Endothelial cell of umbilical vein (primary cell): ENCODE data around the gene CCND2. TPM values are rescaled to one million over a fixed set of nuclear protein-coding genes. Genes with fewer than 3 reads are reported as not detected.
A peak's percentile ranks its signal among the peaks of the same experiment; 100 is the strongest.

Source experiments
- BruUV-seq: library from RNA; stranded (reverse); fragments of 400-500 nt; replicated peaks from 2 replicates; lab custom pipeline; 2021; lab: Mats Ljungman, UMichigan
- CTCF ChIA-PET: fragments of 300-600, 350-600 bp; sonication (Branson Sonifier 250); formaldehyde crosslinking; loops from one replicate; lab custom pipeline; 2021; ENCODE audit warnings: antibody characterized with exemption, inconsistent platforms; lab: Charles Lee
- POLR2A ChIA-PET: fragments of 300-600, 350-600 bp; sonication (Branson Sonifier 250); formaldehyde crosslinking; loops from one replicate; lab custom pipeline; 2021; ENCODE audit warnings: antibody characterized with exemption, inconsistent platforms; lab: Charles Lee
- DNase-seq: peaks from one replicate; pipeline ENCODE4 v3.0.0-alpha.2; 2011; ENCODE audit warnings: low read depth, low spot score
- FAIRE-seq: peaks from 2 replicates; lab custom pipeline; 2011; peaks lifted over from hg19 to GRCh38; lab: Jason Lieb, UNC
- H2AFZ ChIP-seq: 2 replicates; pipeline ENCODE4 v1.6.0; 2012; ENCODE audit warnings: low read depth, low read length, control low read depth, inconsistent platforms
- H3K27ac ChIP-seq: 2 replicates; pipeline ENCODE4 v1.5.1; 2011; ENCODE audit warnings: low read depth, mild to moderate bottlenecking, control low read depth, low read length, moderate library complexity; ENCODE audit not compliant: insufficient read depth
- H3K27me3 ChIP-seq, 2 experiments: 2 replicates each; pipeline versions ENCODE4 v1.6.0 to v1.6.1; 2011; ENCODE audit warnings: low read length in 2 of 2, mixed read lengths in 1 of 2; ENCODE audit not compliant: control insufficient read depth in 2 of 2, insufficient read depth in 2 of 2
- H3K36me3 ChIP-seq, 2 experiments: 2 replicates in 1 of 2; 3 replicates in 1 of 2; pipeline ENCODE4 v1.5.1; 2011; ENCODE audit warnings: low read length in 2 of 2, mild to moderate bottlenecking in 1 of 2, moderate library complexity in 1 of 2; ENCODE audit not compliant: control insufficient read depth in 2 of 2, insufficient read depth in 2 of 2; ENCODE audit errors: extremely low read depth in 1 of 2
- H3K4me1 ChIP-seq: 3 replicates; pipeline ENCODE4 v1.5.1; 2011; ENCODE audit warnings: mild to moderate bottlenecking, low read length; ENCODE audit not compliant: control insufficient read depth, insufficient read depth; ENCODE audit errors: extremely low read depth
- H3K4me2 ChIP-seq: 2 replicates; pipeline ENCODE4 v1.6.1; 2011; ENCODE audit warnings: low read length, control low read depth, mixed read lengths; ENCODE audit not compliant: insufficient read depth
- H3K4me3 ChIP-seq, 3 experiments: fragments of 200-600 bp in 1 of 3; sonication (generic), shearing (Covaris generic) in 1 of 3; replicated peaks in 1 of 3; 2 replicates each; pipeline ENCODE4 v1.5.1; 2011 to 2016; ENCODE audit warnings: control low read depth in 3 of 3, low read length in 3 of 3, mild to moderate bottlenecking in 2 of 3, inconsistent platforms in 1 of 3, low read depth in 1 of 3, moderate library complexity in 1 of 3; ENCODE audit not compliant: insufficient read depth in 1 of 3
- H3K79me2 ChIP-seq: 2 replicates; pipeline ENCODE4 v1.6.0; 2012; ENCODE audit warnings: low read length, inconsistent platforms; ENCODE audit not compliant: control insufficient read depth, insufficient read depth
- H3K9ac ChIP-seq: replicated peaks from 2 replicates; pipeline ENCODE3; 2011; ENCODE audit warnings: low read length, control low read depth; ENCODE audit not compliant: insufficient read depth; ENCODE audit errors: extremely low read depth
- H3K9me1 ChIP-seq: replicated peaks from 3 replicates; pipeline ENCODE4 v1.6.0; 2011; ENCODE audit warnings: mild to moderate bottlenecking, low read length; ENCODE audit not compliant: control insufficient read depth, insufficient read depth; ENCODE audit errors: extremely low read depth
- H3K9me3 ChIP-seq: replicated peaks from 2 replicates; pipeline ENCODE4 v1.5.1; 2012; ENCODE audit warnings: low read length, inconsistent platforms; ENCODE audit not compliant: control insufficient read depth, insufficient read depth
- H4K20me1 ChIP-seq: replicated peaks from 2 replicates; pipeline ENCODE3; 2011; ENCODE audit warnings: mild to moderate bottlenecking, low read length; ENCODE audit not compliant: control insufficient read depth, insufficient read depth; ENCODE audit errors: extremely low read depth
- EZH2 ChIP-seq: IDR thresholded peaks from 2 replicates; pipeline ENCODE4 v1.6.1; 2012; ENCODE audit warnings: borderline replicate concordance, low read depth, mild to moderate bottlenecking, moderate library complexity, low read length, inconsistent platforms; ENCODE audit not compliant: severe bottlenecking
- GATA2 ChIP-seq: IDR thresholded peaks from 2 replicates; pipeline ENCODE4 v1.7.0; 2011; ENCODE audit warnings: low read depth, mild to moderate bottlenecking, moderate library complexity, mixed read lengths, low read length; ENCODE audit not compliant: insufficient read length, insufficient read depth
- JUN ChIP-seq: IDR thresholded peaks from 2 replicates; pipeline ENCODE4 v1.6.1; 2011; ENCODE audit warnings: borderline replicate concordance, low read depth; ENCODE audit not compliant: insufficient read length, insufficient read depth
- MAX ChIP-seq: IDR thresholded peaks from 2 replicates; pipeline ENCODE4 v1.6.1; 2011; ENCODE audit not compliant: insufficient read depth, insufficient read length
- MYC ChIP-seq: IDR thresholded peaks from one replicate; pipeline ENCODE4 v1.6.1; 2011; ENCODE audit warnings: mild to moderate bottlenecking, low read depth, low read length
- POLR2A ChIP-seq: IDR thresholded peaks from 2 replicates; pipeline ENCODE4 v1.6.1; 2012; ENCODE audit warnings: low read depth, mild to moderate bottlenecking, control low read depth, low read length
- POLR2AphosphoS5 ChIP-seq: IDR thresholded peaks from 2 replicates; pipeline ENCODE4 v1.6.1; 2012; ENCODE audit warnings: low read depth, mild to moderate bottlenecking, control low read depth, low read length, moderate library complexity; ENCODE audit not compliant: insufficient read depth
- dilution Hi-C: fragments of 300-500 bp; cut with MboI; formaldehyde crosslinking; loops from one replicate; pipeline ENCODE4 v1.15.0; 2019; ENCODE audit warnings: low sequenced_read_pairs; ENCODE audit not compliant: extremely low pct_ligation_motif_present
- intact Hi-C: fragments of 100-400 bp; cut with micrococcal nuclease; formaldehyde crosslinking; loops from one replicate; pipeline ENCODE4 v1.10.0; 2022
- polyA plus RNA-seq, 4 experiments: library from polyadenylated mRNA; depleted of rRNA in 3 of 4; stranded (reverse) in 3 of 4; unstranded in 1 of 4; fragments of >200 nt; gene quantifications; 2 replicates each; pipeline versions ENCODE4 v1.2.1 to v1.2.3, GENCODE V29; 2011 to 2012; ENCODE audit warnings: missing spikeins in 1 of 4
- total RNA-seq: library from RNA; stranded (reverse); gene quantifications from 2 replicates; pipeline ENCODE4 v1.2.3, GENCODE V29; 2021
- TF ChIP-seq, protein P1 (sequence below), 2 donors: IDR thresholded peaks; 1 replicate in 1 of 2; 2 replicates in 1 of 2; pipeline ENCODE4 v1.5.1; 2011; ENCODE audit warnings: low read length in 2 of 2, mild to moderate bottlenecking in 2 of 2, moderate library complexity in 2 of 2, control low read depth in 1 of 2, inconsistent platforms in 1 of 2, low read depth in 1 of 2; ENCODE audit not compliant: insufficient read depth in 1 of 2; ENCODE audit errors: extremely low read depth in 1 of 2

Gene CCND2
- total and polyA plus RNA-seq, 2 donors (not counting 3 experiments of a cell fraction or from before 2014, with no cell fraction given), result 0.68 to 3.4 TPM

GRCh38 chr12:4270016-4270830 lies 3.3 kb upstream of the CCND2 start:
- ChIA-PET POLR2A (no interaction called here), CTCF (interaction anchor here (0.6 to 2.0 kb wide), 3 partner anchors 14 to 232 kb away, joined by 3 to 8 read pairs (median 4); no protein-coding TSS in a partner anchor)
- Histone ChIP-seq H3K27ac (no peak overlapping the region), H3K9me1 (no peaks in the 10 kb centered on the region), H3K4me1 (peaks cover 33% of the 10 kb centered on the region), H4K20me1 (no peaks in the 10 kb centered on the region), H3K9me3 (no peaks in the 10 kb centered on the region), H3K4me3 (no peak overlapping the region), H3K4me2 (peak overlapping the region; percentile 29), H3K9ac (no peak overlapping the region), H3K79me2 (no peaks in the 10 kb centered on the region), H2AFZ (no peak overlapping the region), H3K27me3 (peaks cover 59 to 84% of the 10 kb centered on the region in 2 experiments), H3K36me3 (no peaks in the 10 kb centered on the region)
- no TSS peak for BruUV-seq
- no peak for TF ChIP-seq GATA2
- TF ChIP-seq MAX, result no peak
- peak; percentile 60 for TF ChIP-seq EZH2
- no peak for TF ChIP-seq POLR2AphosphoS5
- TF ChIP-seq, protein P1, sequence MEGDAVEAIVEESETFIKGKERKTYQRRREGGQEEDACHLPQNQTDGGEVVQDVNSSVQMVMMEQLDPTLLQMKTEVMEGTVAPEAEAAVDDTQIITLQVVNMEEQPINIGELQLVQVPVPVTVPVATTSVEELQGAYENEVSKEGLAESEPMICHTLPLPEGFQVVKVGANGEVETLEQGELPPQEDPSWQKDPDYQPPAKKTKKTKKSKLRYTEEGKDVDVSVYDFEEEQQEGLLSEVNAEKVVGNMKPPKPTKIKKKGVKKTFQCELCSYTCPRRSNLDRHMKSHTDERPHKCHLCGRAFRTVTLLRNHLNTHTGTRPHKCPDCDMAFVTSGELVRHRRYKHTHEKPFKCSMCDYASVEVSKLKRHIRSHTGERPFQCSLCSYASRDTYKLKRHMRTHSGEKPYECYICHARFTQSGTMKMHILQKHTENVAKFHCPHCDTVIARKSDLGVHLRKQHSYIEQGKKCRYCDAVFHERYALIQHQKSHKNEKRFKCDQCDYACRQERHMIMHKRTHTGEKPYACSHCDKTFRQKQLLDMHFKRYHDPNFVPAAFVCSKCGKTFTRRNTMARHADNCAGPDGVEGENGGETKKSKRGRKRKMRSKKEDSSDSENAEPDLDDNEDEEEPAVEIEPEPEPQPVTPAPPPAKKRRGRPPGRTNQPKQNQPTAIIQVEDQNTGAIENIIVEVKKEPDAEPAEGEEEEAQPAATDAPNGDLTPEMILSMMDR (IDR thresholded peaks at IDR 0.05; ENCODE audit: extremely low read depth in 1 of 2, insufficient read depth in 1 of 2, low read depth in 1 of 2, low read length in 2 of 2), result no peak
- TF ChIP-seq MYC, result no peak
- TF ChIP-seq POLR2A, result no peak
- TF ChIP-seq JUN, result no peak
- FAIRE-seq (no peak), DNase-seq (no peak)
- dilution Hi-C loops, result no loop called here
- intact Hi-C loops, result loop anchor here (5.0 to 10.0 kb wide), 2 partner anchors 398 to 465 kb away; partner anchors contain the start of gene PARP11
